ENCODE data around the gene TMEM144. TPM values are rescaled to one million over a fixed set of nuclear protein-coding genes. Genes with fewer than 3 reads are reported as not detected.

The TMEM144 gene
- total RNA-seq, 1 donor from 2014 or later: 26.2 TPM

DNA sequence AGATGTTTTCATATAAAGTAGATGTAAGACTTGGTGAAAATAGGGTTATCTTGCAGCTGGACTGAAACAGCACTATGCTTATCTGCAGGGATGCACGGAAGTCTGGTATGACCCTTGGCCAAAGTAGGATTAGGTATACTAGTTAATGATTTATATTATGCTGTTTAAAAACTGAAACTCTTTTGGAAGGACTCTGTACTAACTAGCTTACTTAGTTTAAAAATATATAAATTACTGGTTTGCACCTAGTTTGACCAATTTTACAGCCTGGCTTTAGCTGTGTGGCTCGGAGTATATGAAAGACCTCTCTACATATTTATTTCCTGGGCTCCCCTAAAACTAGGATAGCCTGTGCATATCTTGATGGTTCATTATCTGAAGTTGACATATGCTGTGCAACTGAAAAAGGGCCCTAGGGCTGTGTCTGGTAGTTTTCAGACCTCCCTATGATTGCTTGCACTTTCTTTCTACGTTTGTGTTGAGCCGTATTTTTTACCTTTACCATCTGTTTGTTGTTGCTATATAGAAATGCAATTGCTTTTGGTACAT is 89.2 kb downstream of the TMEM144 start:
- DNase-seq (ENCODE audit: low spot score): no peak

DNA sequence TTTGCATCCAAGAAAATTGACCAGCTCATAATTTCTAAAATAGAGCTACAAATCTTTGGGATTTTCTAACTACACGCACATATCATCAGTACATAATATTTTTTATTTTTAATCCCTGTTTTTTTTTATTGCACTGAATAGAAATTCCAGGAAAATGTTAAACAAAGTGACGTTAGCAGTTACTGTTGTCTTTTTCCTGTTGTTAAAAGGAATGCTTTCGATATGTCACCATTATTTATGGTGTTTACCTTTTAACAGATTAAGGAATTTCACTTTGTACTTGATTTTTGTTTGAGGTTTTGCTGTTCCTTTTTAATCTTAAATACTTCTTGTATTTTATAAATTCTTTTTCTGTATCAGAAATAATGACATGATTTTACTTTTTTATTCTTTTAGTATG is 89.7 kb downstream of the TMEM144 start:
- no peak for DNase-seq (ENCODE audit: low spot score)

GRCh38 chr4:158302076-158302866 is 92.0 kb downstream of the TMEM144 start:
- no peak for DNase-seq (ENCODE audit: low spot score)

DNA sequence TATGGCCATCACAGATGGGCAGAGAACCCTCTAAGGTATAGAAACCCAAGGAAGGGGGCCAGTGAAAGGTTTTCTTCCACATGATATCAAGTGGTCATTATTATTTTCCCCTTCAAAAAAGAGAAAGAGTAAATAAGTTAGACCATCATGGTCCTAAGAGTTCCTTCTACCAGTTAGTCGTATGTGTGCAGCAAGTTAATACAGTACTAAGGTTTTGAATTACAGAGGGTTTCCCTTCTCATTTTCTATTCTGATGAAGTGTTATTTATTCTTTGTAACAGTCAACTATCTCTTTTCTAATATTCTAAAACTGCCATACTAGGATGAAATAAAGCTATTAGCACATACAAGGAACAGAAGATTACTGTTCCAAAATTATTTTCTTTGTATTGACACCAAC is 94.4 kb downstream of the TMEM144 start:
- DNase-seq (ENCODE audit: low spot score): no peak

Other genes starting within 250 kb of the TMEM144 start
- 30.8 TPM for gene GASK1B, start 37.5 kb upstream of the TMEM144 start, total RNA-seq